SW 1271 (cell line): ENCODE measurements around the gene GPR171.

Experiments used
- DNase-seq, 2 experiments: peaks; one replicate each; lab custom pipeline; 2025; lab: John Stamatoyannopoulos, UW

GPR171 gene

GRCh38 chr3:151213881-151214280 is 10.9 kb upstream of the GPR171 start:
- no peak for DNase-seq

- DNase-seq = no peak
Measured at GRCh38 chr3:151213151-151213550, 10.1 kb upstream of the GPR171 start.

GRCh38 chr3:151210676-151211381 is 7.8 kb upstream of the GPR171 start:
- DNase-seq = no peak

- DNase-seq = no peak
Measured at GRCh38 chr3:151209654-151210053, 6.6 kb upstream of the GPR171 start.

GRCh38 chr3:151206201-151206600 is 3.2 kb upstream of the GPR171 start:
- DNase-seq = no peak

GRCh38 chr3:151205482-151205881 is 2.5 kb upstream of the GPR171 start:
- no peak for DNase-seq

- DNase-seq = no peak
Measured at GRCh38 chr3:151204530-151205402, 1.8 kb upstream of the GPR171 start.

- no peak for DNase-seq
Measured at GRCh38 chr3:151201051-151201730, 1.8 kb downstream of the GPR171 start.

- no peak for DNase-seq
Measured at GRCh38 chr3:151200586-151200985, 2.4 kb downstream of the GPR171 start.

GRCh38 chr3:151199554-151200438 is 3.2 kb downstream of the GPR171 start:
- no peak for DNase-seq

GRCh38 chr3:151198849-151199248 is 4.2 kb downstream of the GPR171 start:
- DNase-seq = no peak

- no peak for DNase-seq
Measured at GRCh38 chr3:151197981-151198767, 4.8 kb downstream of the GPR171 start.

GRCh38 chr3:151197228-151197627 is 5.8 kb downstream of the GPR171 start:
- DNase-seq = no peak

- no peak for DNase-seq
Measured at GRCh38 chr3:151196434-151196833, 6.6 kb downstream of the GPR171 start.

- no peak for DNase-seq
Measured at GRCh38 chr3:151195826-151196225, 7.2 kb downstream of the GPR171 start.

GRCh38 chr3:151192545-151192944 is 10.5 kb downstream of the GPR171 start:
- DNase-seq = no peak

- DNase-seq = no peak
Measured at GRCh38 chr3:151191095-151191494, 11.9 kb downstream of the GPR171 start.

- no peak for DNase-seq
Measured at GRCh38 chr3:151183265-151183671, 19.7 kb downstream of the GPR171 start.

GRCh38 chr3:151182349-151183079 is 20.5 kb downstream of the GPR171 start:
- no peak for DNase-seq

GRCh38 chr3:151178208-151178845 is 24.7 kb downstream of the GPR171 start:
- no peak for DNase-seq
